GM19467 (cell line): ENCODE results near the gene JARID2.
"Not testable (repeated sequence)": the region's sequence is repeated elsewhere in the genome, so short reads cannot be mapped to it uniquely, and the experiment has no call there.

Source experiments
- ATAC-seq: cut with Tn5 transposase; IDR thresholded peaks from one replicate; pipeline ENCODE4 v1.9.1; 2021; ENCODE audit warnings: mild to moderate bottlenecking, moderate library complexity; ENCODE audit not compliant: unreplicated experiment

Gene JARID2

DNA sequence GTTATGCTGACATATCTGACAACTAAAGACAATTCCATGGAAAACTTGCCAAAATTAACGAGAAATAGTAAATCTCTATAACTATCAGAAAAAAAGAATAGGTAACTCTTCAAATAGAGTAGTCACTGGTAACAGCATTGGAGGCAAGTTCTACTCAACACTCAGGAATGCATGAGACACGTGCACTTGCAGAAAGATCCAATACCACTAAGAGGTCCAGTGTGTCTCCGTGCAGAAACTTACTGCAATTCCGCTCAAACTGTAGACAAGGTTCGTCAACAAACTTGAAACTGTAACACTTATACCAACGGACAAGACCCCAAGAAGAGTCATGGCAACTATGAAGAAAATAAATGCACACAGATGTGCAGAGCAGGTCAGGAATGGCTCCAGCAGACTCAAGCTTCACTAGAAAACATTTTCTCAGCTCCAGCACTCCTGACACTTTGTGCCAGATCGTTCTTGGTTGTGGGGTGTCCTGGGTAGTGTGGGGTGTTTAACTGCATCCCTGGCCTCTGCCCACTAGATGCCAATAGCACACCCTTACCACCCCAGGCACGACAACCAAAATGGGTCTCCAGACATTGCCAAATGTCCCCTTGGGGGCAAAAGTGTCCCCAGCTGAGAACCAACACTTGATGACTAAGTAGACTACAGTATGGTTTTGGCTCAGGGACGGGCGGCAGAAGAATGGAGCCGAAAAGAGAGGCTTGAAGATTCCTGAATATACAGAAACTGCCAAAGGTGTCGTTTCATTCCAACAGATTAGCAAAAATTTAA lies 282.2 kb downstream of the JARID2 start:
- no peak for ATAC-seq

DNA sequence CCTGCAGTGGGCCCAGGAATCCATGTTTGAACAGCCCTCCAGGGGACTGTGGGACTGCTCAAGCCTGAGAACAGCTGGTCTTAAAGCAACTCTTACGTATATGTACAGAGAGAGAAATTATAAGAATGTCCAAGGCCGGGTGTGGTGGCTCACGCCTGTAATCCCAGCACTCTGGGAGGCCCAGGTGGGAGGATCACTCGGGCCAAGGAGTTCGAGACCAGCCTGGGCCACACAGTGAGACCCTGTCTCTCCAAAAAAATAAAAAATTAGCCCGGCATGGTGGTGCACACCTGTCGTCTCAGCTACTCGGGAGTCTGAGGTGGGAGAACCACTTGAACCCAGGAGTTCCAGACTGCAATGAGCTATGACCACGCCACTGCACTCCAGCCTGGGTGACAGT lies 283.0 kb downstream of the JARID2 start:
- ATAC-seq = no peak

DNA sequence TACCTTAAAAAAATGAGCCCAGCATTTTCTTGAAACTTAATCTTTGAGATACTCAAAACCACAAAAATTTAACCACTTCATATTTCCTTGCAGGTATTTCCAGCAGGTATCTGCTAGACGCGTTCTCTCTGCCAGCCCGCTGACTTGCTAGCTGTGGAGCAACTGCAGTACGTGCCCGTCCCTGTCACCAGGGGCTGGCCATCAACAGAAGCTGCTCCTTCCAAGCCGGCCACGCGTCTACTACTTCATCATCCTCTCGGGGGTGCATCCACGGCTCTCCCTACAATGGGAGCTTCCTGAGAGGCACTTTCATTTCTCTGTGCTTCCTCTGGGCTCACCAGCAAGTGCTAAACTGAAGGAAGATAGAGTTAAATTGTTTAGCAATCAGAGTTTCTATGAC lies 284.5 kb downstream of the JARID2 start:
- no peak for ATAC-seq

DNA sequence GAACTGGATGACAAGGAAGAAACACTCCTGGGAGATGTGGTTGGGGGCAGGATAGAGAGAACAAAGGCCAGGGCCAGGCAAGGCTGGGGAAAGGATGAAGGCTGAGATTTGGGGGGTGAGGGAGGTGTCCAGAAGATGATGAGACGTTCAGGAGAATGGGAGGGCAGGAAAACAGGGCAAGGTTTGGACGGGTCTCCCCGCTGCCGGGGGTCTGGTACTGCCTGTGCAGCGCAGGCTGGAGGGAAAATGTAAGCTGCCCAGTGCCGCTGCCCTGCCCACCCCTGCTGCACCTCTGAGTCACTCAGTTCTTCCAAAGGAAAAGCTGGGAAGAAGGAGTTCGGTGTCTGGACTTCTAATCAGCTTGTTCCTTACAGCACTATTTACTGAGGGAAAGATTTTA lies 286.1 kb downstream of the JARID2 start:
- ATAC-seq = no peak

DNA sequence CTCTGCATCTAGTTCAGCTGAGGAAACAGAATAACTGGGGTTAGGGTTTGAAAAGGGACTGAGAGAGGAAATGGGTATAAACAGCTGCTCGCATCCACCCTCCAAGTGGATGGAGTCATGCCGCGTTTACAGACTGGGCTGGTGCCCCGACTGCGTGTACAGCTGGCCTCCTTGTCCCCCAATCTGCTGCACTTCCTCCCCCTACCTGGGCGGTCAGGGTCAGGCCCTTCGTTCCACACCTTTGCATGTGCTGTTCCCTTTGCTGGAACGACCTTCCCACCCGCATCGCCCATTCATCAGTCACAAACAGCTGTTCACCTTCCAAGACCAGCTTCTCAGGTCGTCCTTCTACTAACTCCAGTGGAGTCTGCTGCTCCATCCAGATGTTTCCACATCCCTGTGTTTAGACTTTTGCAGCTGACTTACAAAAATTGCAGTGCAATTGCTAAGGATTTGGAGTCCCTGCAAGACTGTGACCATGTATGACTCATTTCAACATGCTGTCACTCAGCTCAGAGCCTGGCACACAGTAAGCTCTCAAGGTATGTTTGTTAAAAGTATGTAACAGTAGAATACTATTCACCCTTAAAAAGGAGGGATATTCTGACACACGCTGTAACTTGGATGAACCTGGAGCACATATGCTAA lies 287.6 kb downstream of the JARID2 start:
- no peak for ATAC-seq

DNA sequence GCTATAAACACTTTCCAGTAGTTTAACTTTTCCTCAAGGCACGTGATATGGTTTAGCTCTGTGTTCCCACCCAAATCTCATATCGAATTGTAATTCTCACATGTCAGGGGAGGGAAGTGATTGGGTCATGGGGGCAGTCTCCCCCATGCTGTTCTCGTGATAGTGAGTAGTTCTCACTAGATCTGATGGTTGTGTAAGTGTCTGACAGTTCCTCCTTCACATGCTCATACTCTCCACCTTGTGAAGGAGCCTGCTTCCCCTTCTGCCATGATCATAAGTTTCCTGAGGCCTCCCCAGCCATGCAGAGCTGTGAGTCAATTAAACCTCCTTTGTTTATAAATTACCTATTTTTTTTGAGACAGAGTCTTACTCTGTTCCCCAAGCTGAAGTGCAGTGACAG lies 289.1 kb downstream of the JARID2 start:
- ATAC-seq = no peak

DNA sequence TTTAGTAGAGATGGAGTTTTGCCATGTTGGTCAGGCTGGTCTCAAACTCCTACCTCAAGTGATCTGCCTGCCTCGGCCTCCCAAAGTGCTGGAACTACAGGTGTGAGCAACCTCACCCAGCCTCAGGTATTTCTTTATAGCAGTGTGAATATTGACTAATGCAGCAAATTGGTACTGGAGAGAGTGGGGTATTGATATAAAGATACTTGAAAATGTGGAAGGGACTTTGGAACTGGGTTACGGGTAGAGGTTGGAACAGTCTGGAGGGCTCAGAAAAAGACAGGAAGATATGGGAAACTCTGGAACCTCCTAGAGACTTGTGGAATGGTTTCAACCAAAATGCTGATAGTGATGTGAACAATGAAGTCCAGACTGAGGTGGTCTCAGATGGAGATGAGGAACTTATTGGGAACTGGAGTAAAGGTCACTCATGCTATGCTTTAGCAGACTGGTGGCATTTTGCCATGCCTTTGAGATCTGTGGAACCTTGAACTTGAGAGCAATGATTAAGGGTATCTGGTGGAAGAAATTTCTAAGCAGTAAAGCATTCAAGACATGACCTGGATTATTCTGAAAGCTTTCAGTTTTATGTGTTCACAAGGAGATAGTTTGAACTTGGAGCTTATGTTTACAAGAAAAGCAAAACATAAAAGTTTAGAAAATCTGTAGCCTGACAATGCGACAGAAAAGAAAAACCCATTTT lies 289.8 kb downstream of the JARID2 start:
- no peak for ATAC-seq

DNA sequence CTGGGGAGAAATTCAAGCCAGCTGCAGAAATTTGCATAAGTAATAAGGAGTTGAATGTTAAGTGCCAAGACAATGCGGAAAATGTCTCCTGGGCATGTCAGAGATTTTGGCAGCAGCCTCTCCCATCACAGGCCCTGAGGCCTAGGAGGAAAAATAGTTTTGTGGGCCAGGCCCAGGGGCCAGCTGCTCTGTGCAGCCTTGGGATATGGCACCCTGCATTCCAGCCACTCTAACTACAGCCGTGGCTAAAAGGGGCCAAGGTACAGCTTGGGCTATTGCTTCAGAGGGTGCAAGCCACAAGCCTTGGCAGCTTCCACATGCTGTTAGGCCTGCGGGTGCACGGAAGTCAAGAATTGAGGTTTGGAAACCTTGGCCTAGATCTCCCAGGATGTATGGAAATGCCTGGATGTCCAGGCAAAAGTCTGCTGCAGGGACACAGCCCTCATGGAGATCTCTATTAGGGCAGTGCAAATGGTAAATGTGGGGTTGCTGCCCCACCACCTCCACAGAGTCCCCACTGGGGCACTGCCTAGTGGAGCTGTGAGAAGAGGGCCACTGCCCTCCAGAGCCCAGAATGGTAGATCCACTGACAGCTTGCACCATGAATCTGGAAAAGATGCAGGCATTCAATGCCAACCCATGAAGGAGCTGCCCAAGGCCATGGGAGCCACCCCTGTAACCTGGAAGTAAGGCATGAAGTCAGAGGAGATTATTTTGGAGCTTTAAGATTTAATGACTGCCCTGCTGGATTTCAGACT lies 290.5 kb downstream of the JARID2 start:
- ATAC-seq = no peak

DNA sequence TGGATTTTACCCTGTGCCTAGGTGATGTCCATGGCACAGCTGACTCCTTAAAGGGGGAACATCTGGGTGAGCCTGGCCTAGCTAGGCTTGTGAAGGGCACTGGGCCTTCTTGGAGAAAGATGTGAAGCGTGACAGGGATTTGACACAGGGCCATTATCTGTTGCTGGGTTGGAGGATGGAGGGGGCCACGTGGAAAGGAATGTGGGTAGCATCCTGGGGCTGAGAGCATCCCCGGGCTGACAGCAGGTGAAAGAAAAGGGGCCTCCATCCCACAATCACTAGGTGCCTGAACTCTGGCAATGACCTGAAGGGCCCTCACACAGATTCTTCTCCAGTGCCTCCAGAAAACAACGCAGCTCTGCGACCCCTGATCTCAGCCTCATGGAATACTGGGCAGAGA lies 292.2 kb downstream of the JARID2 start:
- ATAC-seq = no peak

DNA sequence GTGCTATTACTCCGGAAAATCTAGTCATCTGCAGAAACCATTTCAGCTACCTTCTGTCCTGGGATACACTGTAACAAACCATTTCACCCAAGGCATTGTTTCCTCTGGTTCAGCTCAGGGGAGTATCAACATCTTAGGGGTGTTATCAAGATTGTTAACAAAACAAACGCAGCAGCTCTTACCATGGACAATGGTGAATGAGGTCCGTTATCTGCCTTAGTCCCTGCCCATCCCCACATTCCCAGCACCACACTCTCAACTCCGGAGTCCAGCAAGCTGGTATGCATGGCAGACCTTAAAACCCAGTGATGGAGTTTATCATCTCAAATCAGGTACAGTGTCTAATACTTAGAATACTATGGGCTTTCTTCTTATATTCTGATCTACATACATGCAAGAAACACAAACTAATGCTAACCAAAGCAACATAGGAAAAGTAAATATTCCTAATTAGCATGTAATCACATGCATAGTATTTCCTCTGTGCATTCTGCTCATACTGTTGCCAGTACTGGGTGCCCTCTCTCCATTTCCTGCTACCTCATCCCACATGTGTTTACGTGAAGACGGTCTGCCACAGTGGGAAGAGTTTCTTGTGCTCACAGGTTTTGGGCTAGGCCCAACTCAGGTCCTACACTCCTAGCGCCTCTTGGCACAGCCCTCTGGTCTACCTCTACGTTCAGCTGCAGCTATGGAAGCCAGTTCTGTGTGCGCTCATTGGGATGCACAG lies 293.1 kb downstream of the JARID2 start:
- no peak for ATAC-seq

DNA sequence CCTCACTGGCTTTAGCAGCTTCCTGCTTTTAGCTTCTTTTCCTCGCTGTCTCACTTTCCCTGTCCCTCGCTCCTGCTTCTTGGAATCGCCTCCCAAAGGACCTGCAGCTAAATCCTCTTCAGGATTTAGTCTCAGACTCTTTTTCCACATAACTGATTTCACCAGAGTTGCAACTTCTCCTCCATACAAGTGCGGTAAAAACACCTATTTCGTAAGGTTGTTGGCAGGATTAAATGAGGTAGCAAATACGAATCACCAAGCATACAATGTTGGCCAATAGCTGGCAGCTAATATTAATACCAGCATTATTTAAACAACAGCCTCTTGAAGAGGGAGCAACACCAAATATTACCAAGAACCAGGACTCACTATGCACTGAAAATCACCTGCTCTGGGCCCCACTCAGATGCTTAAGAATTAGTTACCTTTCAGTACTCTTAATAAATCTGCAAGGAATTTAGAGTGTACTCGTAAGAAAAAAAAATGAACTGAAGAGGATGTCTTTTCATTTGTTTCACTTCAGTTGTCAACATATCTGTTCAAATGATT lies 293.9 kb downstream of the JARID2 start:
- no peak for ATAC-seq

DNA sequence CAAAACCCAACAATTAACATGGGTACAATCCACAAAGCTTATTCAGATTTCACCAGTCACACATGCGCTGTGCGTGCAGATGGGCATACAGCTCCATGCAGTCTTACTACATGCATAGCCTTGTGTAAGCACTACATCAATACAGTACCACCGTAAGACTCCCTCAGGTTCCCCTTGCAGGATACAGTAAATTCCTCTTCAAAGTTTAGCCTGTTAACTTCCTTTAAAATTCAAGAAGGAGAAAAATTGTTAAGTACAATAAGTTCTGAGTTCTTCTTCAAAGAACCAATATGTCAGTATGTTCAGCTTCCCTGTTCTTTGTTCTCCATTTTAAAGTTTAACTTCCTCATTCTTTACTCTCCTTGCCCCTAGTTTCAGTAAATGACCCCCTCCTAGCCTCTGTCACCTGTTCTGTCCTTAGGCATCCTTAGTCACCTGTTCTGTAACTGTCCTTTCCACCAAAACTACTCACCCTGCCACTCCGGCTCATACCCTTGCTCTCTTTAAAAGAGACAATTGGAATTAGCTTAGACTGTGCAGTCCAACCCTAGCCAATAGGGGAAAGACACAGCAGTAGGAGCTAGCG lies 297.6 kb downstream of the JARID2 start:
- not testable (repeated sequence) for ATAC-seq

DNA sequence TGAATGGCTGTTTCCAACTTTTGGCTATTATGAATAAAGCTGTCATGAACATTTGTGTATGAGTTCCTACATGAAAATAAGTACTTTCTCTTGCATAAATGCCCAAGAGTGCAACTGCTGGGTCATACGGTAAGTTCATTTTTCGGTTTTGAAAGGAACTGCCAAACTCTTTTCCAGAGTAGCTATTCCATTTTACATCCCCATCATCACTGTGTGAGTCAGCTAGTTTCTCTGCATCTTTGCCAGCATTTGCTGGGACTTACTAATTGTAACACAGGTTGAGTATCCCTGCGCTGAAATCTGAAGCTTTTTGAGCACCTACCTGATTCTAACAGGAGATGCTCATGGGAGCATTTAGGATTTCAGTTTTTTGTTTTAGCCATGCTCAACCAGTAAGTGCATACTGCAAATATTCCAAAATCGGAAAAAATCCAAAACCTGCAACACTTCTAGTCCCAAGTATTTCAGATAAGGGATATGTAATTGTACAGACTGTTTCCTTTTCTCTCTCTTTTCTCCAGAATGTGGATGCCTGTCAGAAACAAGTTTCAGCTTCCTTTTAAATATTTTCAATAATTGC lies 298.5 kb downstream of the JARID2 start:
- ATAC-seq = no peak

DNA sequence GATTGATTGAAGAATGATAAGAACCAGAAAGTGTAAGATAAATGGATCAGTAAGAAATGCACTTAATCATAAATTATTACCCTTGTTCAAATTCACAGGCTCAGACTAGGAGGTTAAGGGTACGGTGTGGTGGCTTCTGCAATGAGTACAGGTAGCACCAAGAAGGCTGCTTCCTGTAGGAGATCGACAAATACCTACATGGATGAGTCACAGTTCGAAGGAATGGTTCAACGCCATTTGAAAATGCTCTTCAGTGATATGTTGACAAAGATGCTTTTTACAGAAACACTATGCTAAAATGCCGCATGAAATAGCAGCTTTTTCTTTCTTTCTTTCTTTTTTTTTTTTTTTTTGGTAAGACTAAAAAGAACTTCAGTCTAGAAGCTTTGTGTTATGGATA lies 300.7 kb downstream of the JARID2 start:
- no peak for ATAC-seq

DNA sequence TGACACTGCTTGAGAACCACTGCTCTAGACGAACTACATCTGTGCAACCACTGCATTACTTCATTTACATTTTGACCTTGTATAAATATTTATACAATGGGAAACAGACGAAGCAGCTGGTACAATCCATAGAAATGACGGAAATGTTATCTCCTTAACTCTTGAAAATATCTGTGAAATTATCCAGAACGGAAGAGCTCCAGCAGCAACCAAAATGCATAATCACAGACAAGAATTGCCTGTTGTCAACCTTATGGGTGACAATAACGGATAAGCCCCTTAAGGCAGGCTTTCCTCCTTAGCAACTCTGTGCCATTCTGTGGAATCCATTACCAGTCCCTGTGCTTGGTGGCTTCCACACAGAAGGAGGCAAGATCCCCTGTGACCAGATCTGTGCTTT lies 301.5 kb downstream of the JARID2 start:
- no peak for ATAC-seq

DNA sequence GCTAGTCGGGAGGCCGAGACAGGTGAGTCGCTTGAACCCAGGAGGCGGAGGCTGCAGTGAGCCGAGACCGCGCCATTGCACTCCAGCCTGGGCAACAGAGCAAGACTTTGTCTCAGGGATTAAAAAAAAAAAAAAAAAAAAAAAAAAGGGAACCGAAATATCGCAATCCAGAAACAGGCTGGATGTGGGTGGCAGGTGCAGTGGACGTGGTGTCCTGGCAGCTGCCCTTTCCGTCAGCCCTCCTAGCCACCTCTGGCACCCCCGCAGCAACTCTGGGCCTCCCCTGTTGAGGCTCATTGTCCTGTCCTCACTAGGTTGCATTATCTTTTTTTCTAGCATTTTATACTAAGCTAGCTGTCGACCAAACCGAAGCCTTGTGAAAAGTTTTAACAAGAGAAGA lies 303.5 kb downstream of the JARID2 start:
- no peak for ATAC-seq

DNA sequence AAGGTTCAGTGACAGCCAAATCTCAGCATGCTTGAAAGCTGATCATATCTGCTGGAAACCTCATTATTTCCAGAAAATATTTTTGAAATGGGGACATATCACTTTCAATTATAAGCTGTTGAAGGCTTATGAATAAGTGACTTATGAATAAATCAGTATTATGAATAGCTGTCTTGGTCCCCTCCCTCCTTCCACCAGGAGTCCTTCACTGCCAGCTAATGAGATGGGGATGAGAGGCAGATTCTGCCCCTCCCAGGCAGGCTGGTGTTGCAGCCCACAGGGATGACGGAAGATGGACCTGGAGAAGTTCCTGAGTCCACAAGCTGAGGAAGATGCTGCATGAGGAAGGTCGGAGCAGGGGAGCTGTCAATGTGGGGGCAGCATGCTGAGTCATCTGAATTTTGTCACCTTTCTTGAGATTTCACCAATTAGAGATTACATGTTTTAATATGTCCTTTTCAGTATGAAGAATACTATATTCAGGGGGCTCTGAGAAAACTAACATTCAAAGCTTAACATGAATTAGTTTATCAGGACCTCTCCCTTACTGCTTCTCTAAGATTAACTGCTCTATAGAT lies 304.8 kb downstream of the JARID2 start:
- no peak for ATAC-seq

DNA sequence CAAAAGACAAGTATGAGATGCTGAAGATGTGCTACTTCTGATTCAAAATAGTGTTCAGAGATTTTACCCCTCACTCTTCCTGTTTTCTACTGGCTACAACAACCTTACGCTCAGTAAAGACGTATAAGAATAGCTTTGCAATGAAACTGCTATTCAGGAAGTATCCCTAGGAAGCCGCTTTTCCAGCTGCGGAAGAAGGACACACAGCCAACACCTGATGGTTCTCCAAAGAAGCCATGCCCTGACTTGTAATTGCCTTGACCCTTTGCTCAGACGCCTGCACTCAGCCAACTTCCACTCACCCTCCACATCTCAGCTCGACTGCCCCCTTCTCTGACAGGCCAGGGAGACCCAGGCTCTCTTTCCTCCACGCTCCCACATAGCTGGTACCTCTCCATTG lies 305.4 kb downstream of the JARID2 start:
- ATAC-seq = no peak

DNA sequence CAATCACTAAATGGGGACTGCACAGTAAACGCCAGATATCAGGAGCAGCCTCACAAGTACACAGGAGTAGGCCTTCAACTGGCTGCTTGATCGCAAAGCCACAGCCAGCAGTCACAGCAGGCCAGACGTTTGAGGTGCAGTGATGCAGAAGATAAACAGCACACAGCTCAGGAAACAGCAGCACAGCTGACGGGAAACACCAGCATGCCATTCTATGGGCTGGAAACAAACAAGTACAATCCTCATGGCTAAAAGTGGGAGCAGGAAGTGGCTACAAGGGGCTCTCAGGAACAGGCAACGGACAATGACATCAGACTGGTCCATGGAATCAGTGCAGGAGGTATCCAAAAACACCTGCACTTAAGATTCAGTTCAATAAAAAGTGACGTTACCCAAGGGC lies 305.9 kb downstream of the JARID2 start:
- ATAC-seq = no peak
